IMR-90 (cell line): Measurements from ENCODE around the gene LRRC47. TPM values are rescaled to one million over a fixed set of nuclear protein-coding genes. Genes with fewer than 3 reads are reported as not detected.

Experiments
- ATAC-seq: fragments of 200-7000 bp; cut with Tn5 transposase; 2 replicates; pipeline ENCODE4 v1.9.1; 2020; ENCODE audit warnings: low read depth, mild to moderate bottlenecking, moderate library complexity
- BruUV-seq: library from RNA; stranded (reverse); fragments of 400-500 nt; replicated peaks from 2 replicates; lab custom pipeline; 2021; lab: Mats Ljungman, UMichigan
- CTCF ChIA-PET: fragments of 300-600 bp; formaldehyde crosslinking; extraction: SDS; loops from one replicate; lab custom pipeline; 2021; ENCODE audit warnings: antibody characterized with exemption; lab: Yijun Ruan, JAX
- POLR2A ChIA-PET: fragments of 300-600 bp; sonication (Branson Sonifier 250); formaldehyde crosslinking; loops from one replicate; lab custom pipeline; 2022; ENCODE audit warnings: antibody characterized with exemption; ENCODE audit not compliant: unreplicated experiment; lab: Charles Lee
- DNase-seq: peaks from one replicate; pipeline ENCODE4 v3.0.0; 2013
- H2AFZ ChIP-seq: replicated peaks from 2 replicates; pipeline ENCODE3; 2013; ENCODE audit warnings: low read length, mild to moderate bottlenecking; ENCODE audit not compliant: poor library complexity
- H2AK5ac ChIP-seq: 2 replicates; pipeline ENCODE4 v1.6.1; 2013; ENCODE audit warnings: low read depth, low read length, inconsistent platforms
- H2AK9ac ChIP-seq: replicated peaks from 2 replicates; pipeline ENCODE3; 2013; ENCODE audit warnings: mild to moderate bottlenecking, low read depth, low read length, moderate library complexity; ENCODE audit not compliant: poor library complexity
- H2BK120ac ChIP-seq: 2 replicates; pipeline ENCODE4 v1.6.1; 2013; ENCODE audit warnings: low read depth, low read length, inconsistent platforms
- H2BK15ac ChIP-seq: 3 replicates; pipeline ENCODE4 v1.6.1; 2013; ENCODE audit warnings: low read depth, low read length, inconsistent platforms
- H2BK20ac ChIP-seq: 2 replicates; pipeline ENCODE4 v1.6.1; 2013; ENCODE audit warnings: low read depth, mild to moderate bottlenecking, inconsistent platforms, low read length, moderate library complexity
- H2BK5ac ChIP-seq: 2 replicates; pipeline ENCODE4 v1.6.1; 2013; ENCODE audit warnings: mild to moderate bottlenecking, low read depth, low read length, inconsistent platforms; ENCODE audit not compliant: poor library complexity, severe bottlenecking
- H3K14ac ChIP-seq: replicated peaks from 2 replicates; pipeline ENCODE4 v1.6.1; 2013; ENCODE audit warnings: low read depth, low read length, inconsistent platforms
- H3K18ac ChIP-seq: 2 replicates; pipeline ENCODE4 v1.6.1; 2013; ENCODE audit warnings: low read depth, low read length, control low read depth
- H3K23ac ChIP-seq: 2 replicates; pipeline ENCODE4 v1.6.1; 2013; ENCODE audit warnings: low read depth, low read length, inconsistent platforms
- H3K27ac ChIP-seq: 2 replicates; pipeline ENCODE4 v1.5.1; 2013; ENCODE audit warnings: mild to moderate bottlenecking, control low read depth, low read length; ENCODE audit not compliant: insufficient read depth
- H3K27me3 ChIP-seq: 2 replicates; pipeline ENCODE4 v1.6.1; 2013; ENCODE audit warnings: low read length; ENCODE audit not compliant: control insufficient read depth, insufficient read depth
- H3K36me3 ChIP-seq: 2 replicates; pipeline ENCODE4 v1.6.1; 2013; ENCODE audit warnings: low read length, mixed read lengths; ENCODE audit not compliant: control insufficient read depth, insufficient read depth
- H3K4ac ChIP-seq: 2 replicates; pipeline ENCODE4 v1.6.1; 2013; ENCODE audit warnings: low read depth, low read length, inconsistent platforms
- H3K4me1 ChIP-seq: 2 replicates; pipeline ENCODE4 v1.6.1; 2013; ENCODE audit warnings: low read length, mixed read lengths; ENCODE audit not compliant: control insufficient read depth, insufficient read depth
- H3K4me2 ChIP-seq: 2 replicates; pipeline ENCODE4 v1.6.1; 2013; ENCODE audit warnings: low read depth, mild to moderate bottlenecking, control low read depth, low read length, moderate library complexity
- H3K4me3 ChIP-seq: 2 replicates; pipeline ENCODE4 v1.5.1; 2013; ENCODE audit warnings: low read depth, mild to moderate bottlenecking, control low read depth, low read length, moderate library complexity; ENCODE audit not compliant: insufficient read depth
- H3K56ac ChIP-seq: 2 replicates; pipeline ENCODE4 v1.6.1; 2013; ENCODE audit warnings: low read length, inconsistent platforms; ENCODE audit not compliant: insufficient read depth; ENCODE audit errors: extremely low read depth
- H3K79me1 ChIP-seq, 2 experiments: 2 replicates each; pipeline ENCODE4 v1.6.1; 2013; ENCODE audit warnings: low read length in 2 of 2, inconsistent platforms in 1 of 2, low read depth in 1 of 2
- H3K9ac ChIP-seq: 2 replicates; pipeline ENCODE4 v1.6.1; 2013; ENCODE audit warnings: low read depth, low read length, control low read depth
- H3K9me1 ChIP-seq: 2 replicates; pipeline ENCODE4 v1.6.1; 2013; ENCODE audit warnings: low read length, inconsistent platforms; ENCODE audit not compliant: insufficient read depth
- H3K9me3 ChIP-seq: 2 replicates; pipeline ENCODE4 v1.6.1; 2013; ENCODE audit warnings: low read length; ENCODE audit not compliant: control insufficient read depth, insufficient read depth
- H4K20me1 ChIP-seq: 2 replicates; pipeline ENCODE4 v1.6.1; 2013; ENCODE audit warnings: low read length, inconsistent platforms; ENCODE audit not compliant: insufficient read depth
- H4K5ac ChIP-seq: 2 replicates; pipeline ENCODE4 v1.6.1; 2013; ENCODE audit warnings: mild to moderate bottlenecking, low read depth, low read length, control low read depth
- H4K8ac ChIP-seq, 2 experiments: 2 replicates each; pipeline ENCODE4 v1.6.1; 2013; ENCODE audit warnings: low read depth in 2 of 2, low read length in 2 of 2, control low read depth in 1 of 2, inconsistent platforms in 1 of 2
- H4K91ac ChIP-seq: 2 replicates; pipeline ENCODE4 v1.6.1; 2013; ENCODE audit warnings: low read depth, low read length, inconsistent platforms; ENCODE audit not compliant: insufficient read depth
- BHLHE40 ChIP-seq: fragments of 150-350 bp; IDR thresholded peaks from 2 replicates; pipeline ENCODE4 v1.6.1; 2016; ENCODE audit warnings: mild to moderate bottlenecking, low read depth, low read length
- CTCF ChIP-seq: conservative IDR thresholded peaks from 2 replicates; pipeline ENCODE4 v1.5.1; 2012; ENCODE audit warnings: mild to moderate bottlenecking, low read depth, low read length, improper control_type of control experiment
- MXI1 ChIP-seq: IDR thresholded peaks from 2 replicates; pipeline ENCODE4 v1.6.1; 2012; ENCODE audit warnings: low read depth, mild to moderate bottlenecking, low read length, moderate library complexity, borderline replicate concordance
- NFE2L2 ChIP-seq: fragments of 150-350 bp; IDR thresholded peaks from 2 replicates; pipeline ENCODE4 v1.6.1; 2016; ENCODE audit warnings: low read depth, mild to moderate bottlenecking, low read length
- RAD21 ChIP-seq: IDR thresholded peaks from 2 replicates; pipeline ENCODE4 v1.6.1; 2012; ENCODE audit warnings: low read length, improper control_type of control experiment
- RCOR1 ChIP-seq: IDR thresholded peaks from 2 replicates; pipeline ENCODE4 v1.6.1; 2012; ENCODE audit warnings: mild to moderate bottlenecking, low read length, improper control_type of control experiment; ENCODE audit not compliant: insufficient replicate concordance
- USF2 ChIP-seq: fragments of 150-350 bp; IDR thresholded peaks from 2 replicates; pipeline ENCODE4 v1.6.1; 2017; ENCODE audit warnings: mild to moderate bottlenecking, antibody characterized with exemption, low read length, low read depth
- WGBS, 2 experiments: methylation state at CpG; one replicate each; pipeline versions ENCODE4 v1.1.5 to v1.1.7; 2013; ENCODE audit warnings: missing lambda C conversion rate in 2 of 2; ENCODE audit not compliant: insufficient read length in 1 of 2; ENCODE audit errors: extremely low coverage in 2 of 2; 5-methylcytosine and 5-hydroxymethylcytosine counted together
- dilution Hi-C: fragments of 300-500 bp; cut with HindIII; formaldehyde crosslinking; loops from one replicate; pipeline ENCODE4 v1.14.3; 2018; ENCODE audit warnings: low sequenced_read_pairs; ENCODE audit not compliant: unreplicated experiment
- in situ Hi-C: fragments of 300-500 bp; cut with MboI; formaldehyde crosslinking; loops from 3 replicates; pipeline ENCODE4 v1.14.3; 2019; ENCODE audit warnings: low sequenced_read_pairs, inconsistent platforms, mixed read lengths
- intact Hi-C: fragments of 100-400 bp; cut with micrococcal nuclease; formaldehyde crosslinking; loops from 2 replicates; pipeline ENCODE4 v1.10.0; 2022
- polyA plus RNA-seq, 3 experiments: library from polyadenylated mRNA; depleted of rRNA; stranded (reverse); fragments of >200 nt; gene quantifications; 2 replicates each; pipeline ENCODE4 v1.2.3, GENCODE V29; 2012; ENCODE audit warnings: low replicate concordance in 1 of 3
- total RNA-seq: library from RNA; depleted of rRNA; stranded (reverse); fragments of >200 nt; gene quantifications from 2 replicates; pipeline ENCODE4 v1.2.3, GENCODE V29; 2012

The LRRC47 gene
- total and polyA plus RNA-seq, 2 of the 4 experiments (the other 2 are of a cell fraction): 15.2 to 19.7 TPM

- Histone ChIP-seq H2AK5ac (no peak overlapping the region), H2BK120ac (no peak overlapping the region), H3K4me1 (no peaks in the 10 kb centered on the region), H2BK5ac (no peak overlapping the region), H3K9me1 (no peaks in the 10 kb centered on the region), H3K56ac (no peak overlapping the region), H3K23ac (no peak overlapping the region), H3K9ac (no peak overlapping the region), H4K5ac (no peak overlapping the region), H3K9me3 (no peaks in the 10 kb centered on the region), H2AFZ (peak overlapping the region; percentile 26), H3K14ac (no peak overlapping the region), H2BK20ac (no peak overlapping the region), H2BK15ac (no peak overlapping the region), H4K20me1 (no peaks in the 10 kb centered on the region), H3K27me3 (no peaks in the 10 kb centered on the region), H3K79me1 (no peaks in the 10 kb centered on the region), H3K36me3 (peaks cover 12% of the 10 kb centered on the region; the same call in 1 of the 2 replicates), H4K91ac (no peak overlapping the region), H2AK9ac (no peak overlapping the region), H3K18ac (no peak overlapping the region), H3K4me2 (no peak overlapping the region), H3K4me3 (no peak overlapping the region), H3K27ac (no peak overlapping the region), H4K8ac (no peak overlapping the region), H3K4ac (no peak overlapping the region)
- in situ Hi-C loops: no loop called here
- dilution Hi-C loops: no loop called here
- ChIA-PET CTCF (no interaction called here), POLR2A (no interaction called here)
- BruUV-seq: no TSS peak
- DNase-seq: no peak
- WGBS, 2 experiments: no CpG with 5 or more reads among the region's 2 CpGs
- no peak for ATAC-seq
- TF ChIP-seq BHLHE40: no peak
- TF ChIP-seq RCOR1: no peak
- TF ChIP-seq RAD21: no peak
- no peak for TF ChIP-seq MXI1
- TF ChIP-seq CTCF: no peak
- no peak for TF ChIP-seq NFE2L2
- TF ChIP-seq USF2: no peak
- intact Hi-C loops: no loop called here
These were observed 15.3 kb upstream of the LRRC47 start for GRCh38 chr1:3811595-3811911.
